Measurements from ENCODE around the gene RTRAF.

DNA sequence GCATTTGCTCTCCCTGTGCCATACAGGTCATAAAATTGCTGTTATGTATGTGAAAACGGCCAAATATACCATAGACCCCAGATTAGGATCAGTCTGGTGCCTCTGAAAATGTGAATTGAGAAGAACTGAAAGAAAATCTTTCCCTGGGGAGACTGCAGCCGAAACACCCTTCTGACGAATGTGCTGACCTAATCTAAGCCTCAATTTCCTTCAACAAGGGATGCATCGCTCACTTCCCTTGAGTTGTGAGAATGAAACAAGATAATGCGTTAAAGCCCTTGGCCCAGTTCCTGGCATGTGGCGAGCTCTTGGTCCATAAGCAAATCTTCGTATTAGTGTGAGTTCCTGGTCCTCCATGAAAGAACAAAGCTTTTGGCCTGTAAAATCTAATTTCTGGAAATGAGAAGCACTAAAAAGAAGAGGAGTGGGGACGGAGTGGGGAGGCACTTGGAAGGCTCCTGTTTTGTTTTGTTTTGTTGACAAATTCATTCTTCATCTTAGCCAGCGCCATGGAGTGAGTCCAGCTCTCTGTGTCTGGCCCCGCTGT is 49.5 kb upstream of the RTRAF start:
- TF ChIP-seq, protein P1, sequence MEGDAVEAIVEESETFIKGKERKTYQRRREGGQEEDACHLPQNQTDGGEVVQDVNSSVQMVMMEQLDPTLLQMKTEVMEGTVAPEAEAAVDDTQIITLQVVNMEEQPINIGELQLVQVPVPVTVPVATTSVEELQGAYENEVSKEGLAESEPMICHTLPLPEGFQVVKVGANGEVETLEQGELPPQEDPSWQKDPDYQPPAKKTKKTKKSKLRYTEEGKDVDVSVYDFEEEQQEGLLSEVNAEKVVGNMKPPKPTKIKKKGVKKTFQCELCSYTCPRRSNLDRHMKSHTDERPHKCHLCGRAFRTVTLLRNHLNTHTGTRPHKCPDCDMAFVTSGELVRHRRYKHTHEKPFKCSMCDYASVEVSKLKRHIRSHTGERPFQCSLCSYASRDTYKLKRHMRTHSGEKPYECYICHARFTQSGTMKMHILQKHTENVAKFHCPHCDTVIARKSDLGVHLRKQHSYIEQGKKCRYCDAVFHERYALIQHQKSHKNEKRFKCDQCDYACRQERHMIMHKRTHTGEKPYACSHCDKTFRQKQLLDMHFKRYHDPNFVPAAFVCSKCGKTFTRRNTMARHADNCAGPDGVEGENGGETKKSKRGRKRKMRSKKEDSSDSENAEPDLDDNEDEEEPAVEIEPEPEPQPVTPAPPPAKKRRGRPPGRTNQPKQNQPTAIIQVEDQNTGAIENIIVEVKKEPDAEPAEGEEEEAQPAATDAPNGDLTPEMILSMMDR (IDR thresholded peaks at IDR 0.05), result no peak
- no peak for TF ChIP-seq POLR2A (IDR thresholded peaks at IDR 0.05)
